Stimulated activated CD4-positive, alpha-beta T cell treated with anti-CD3 and anti-CD28 coated beads, Interleukin-15, amount 100 ng/mL, for 48 hours (primary cell): ENCODE data around the gene NEK11.
A peak's percentile ranks its signal among the peaks of the same experiment; 100 is the strongest.

Experiments used
- DNase-seq, 2 donors: peaks; one replicate each; pipeline ENCODE4 v3.0.0-alpha.2; 2020; ENCODE audit warnings: low read depth in 2 of 2

Gene NEK11

GRCh38 chr3:131125684-131126083, 99.0 kb downstream of the NEK11 start:
- DNase-seq, result no peak

GRCh38 chr3:131140891-131141290, 114.2 kb downstream of the NEK11 start:
- no peak for DNase-seq

- DNase-seq, result no peak
Measured at GRCh38 chr3:131141770-131142169, 115.1 kb downstream of the NEK11 start.

GRCh38 chr3:131142580-131142979, 115.9 kb downstream of the NEK11 start:
- no peak for DNase-seq

- no peak for DNase-seq
Measured at GRCh38 chr3:131143802-131144201, 117.1 kb downstream of the NEK11 start.

- DNase-seq, result no peak
Measured at GRCh38 chr3:131147534-131147933, 120.9 kb downstream of the NEK11 start.

GRCh38 chr3:131158434-131158833, 131.8 kb downstream of the NEK11 start:
- DNase-seq, result no peak

- DNase-seq, result no peak
Measured at GRCh38 chr3:131162516-131162915, 135.8 kb downstream of the NEK11 start.

GRCh38 chr3:131167867-131168266, 141.2 kb downstream of the NEK11 start:
- no peak for DNase-seq

GRCh38 chr3:131169331-131169730, 142.7 kb downstream of the NEK11 start:
- DNase-seq, result no peak

GRCh38 chr3:131172502-131173200, 146.0 kb downstream of the NEK11 start:
- DNase-seq, result no peak

- peak; percentile 1 for DNase-seq
Measured at GRCh38 chr3:131174752-131175151, 148.1 kb downstream of the NEK11 start.

- no peak for DNase-seq
Measured at GRCh38 chr3:131178710-131179375, 152.2 kb downstream of the NEK11 start.

- no peak for DNase-seq
Measured at GRCh38 chr3:131192701-131193100, 166.0 kb downstream of the NEK11 start.

- no peak for DNase-seq
Measured at GRCh38 chr3:131193641-131194238, 167.1 kb downstream of the NEK11 start.

GRCh38 chr3:131194816-131195215, 168.1 kb downstream of the NEK11 start:
- no peak for DNase-seq

GRCh38 chr3:131200636-131201199, 174.0 kb downstream of the NEK11 start:
- no peak for DNase-seq

- DNase-seq, result no peak
Measured at GRCh38 chr3:131216330-131216729, 189.7 kb downstream of the NEK11 start.

- DNase-seq, result no peak
Measured at GRCh38 chr3:131216801-131217200, 190.1 kb downstream of the NEK11 start.

GRCh38 chr3:131217296-131217741, 190.6 kb downstream of the NEK11 start:
- DNase-seq, result no peak

GRCh38 chr3:131218196-131218595, 191.5 kb downstream of the NEK11 start:
- no peak for DNase-seq

GRCh38 chr3:131221731-131222130, 195.1 kb downstream of the NEK11 start:
- DNase-seq, result no peak

GRCh38 chr3:131222599-131222998, 195.9 kb downstream of the NEK11 start:
- DNase-seq, result no peak
